ENCODE results near the gene IPO5. TPM values are rescaled to one million over a fixed set of nuclear protein-coding genes. Genes with fewer than 3 reads are reported as not detected.

IPO5 gene
- total RNA-seq, 1 donor from 2014 or later = 113 TPM

DNA sequence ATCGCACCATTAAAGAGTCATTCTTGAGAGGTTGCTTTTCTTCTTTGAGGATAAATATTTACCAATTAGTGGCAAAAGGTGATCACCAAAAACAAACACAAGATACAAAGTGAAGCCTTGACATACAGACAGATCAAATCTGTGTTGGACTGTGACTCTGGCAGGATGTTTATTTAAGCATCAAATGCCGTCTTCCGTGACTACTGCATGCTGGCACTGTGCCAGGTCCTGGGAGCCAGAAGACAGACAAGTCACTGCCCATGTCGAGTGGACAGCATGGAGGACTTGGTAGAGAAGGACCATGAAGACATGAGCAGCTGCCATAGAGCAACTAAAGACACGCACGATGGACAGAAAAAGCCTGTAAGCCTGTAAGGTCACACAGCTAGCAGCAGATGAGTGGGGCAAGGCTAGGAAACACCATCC lies 96.6 kb downstream of the IPO5 start:
- intact Hi-C loops (cut with micrococcal nuclease) = no loop called here
- Histone ChIP-seq H3K27me3 (ENCODE audit: low read depth) (peaks cover 14% of the 10 kb centered on the region), H3K4me1 (no peaks in the 10 kb centered on the region), H3K36me3 (no peaks in the 10 kb centered on the region), H3K9me3 (replicated peaks) (peaks cover 6% of the 10 kb centered on the region), H3K27ac (replicated peaks) (no peak overlapping the region), H3K4me3 (no peak overlapping the region)
- DNase-seq = no peak
- TF ChIP-seq, protein P1, sequence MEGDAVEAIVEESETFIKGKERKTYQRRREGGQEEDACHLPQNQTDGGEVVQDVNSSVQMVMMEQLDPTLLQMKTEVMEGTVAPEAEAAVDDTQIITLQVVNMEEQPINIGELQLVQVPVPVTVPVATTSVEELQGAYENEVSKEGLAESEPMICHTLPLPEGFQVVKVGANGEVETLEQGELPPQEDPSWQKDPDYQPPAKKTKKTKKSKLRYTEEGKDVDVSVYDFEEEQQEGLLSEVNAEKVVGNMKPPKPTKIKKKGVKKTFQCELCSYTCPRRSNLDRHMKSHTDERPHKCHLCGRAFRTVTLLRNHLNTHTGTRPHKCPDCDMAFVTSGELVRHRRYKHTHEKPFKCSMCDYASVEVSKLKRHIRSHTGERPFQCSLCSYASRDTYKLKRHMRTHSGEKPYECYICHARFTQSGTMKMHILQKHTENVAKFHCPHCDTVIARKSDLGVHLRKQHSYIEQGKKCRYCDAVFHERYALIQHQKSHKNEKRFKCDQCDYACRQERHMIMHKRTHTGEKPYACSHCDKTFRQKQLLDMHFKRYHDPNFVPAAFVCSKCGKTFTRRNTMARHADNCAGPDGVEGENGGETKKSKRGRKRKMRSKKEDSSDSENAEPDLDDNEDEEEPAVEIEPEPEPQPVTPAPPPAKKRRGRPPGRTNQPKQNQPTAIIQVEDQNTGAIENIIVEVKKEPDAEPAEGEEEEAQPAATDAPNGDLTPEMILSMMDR (IDR thresholded peaks at IDR 0.05; ENCODE audit: borderline replicate concordance) = no peak

DNA sequence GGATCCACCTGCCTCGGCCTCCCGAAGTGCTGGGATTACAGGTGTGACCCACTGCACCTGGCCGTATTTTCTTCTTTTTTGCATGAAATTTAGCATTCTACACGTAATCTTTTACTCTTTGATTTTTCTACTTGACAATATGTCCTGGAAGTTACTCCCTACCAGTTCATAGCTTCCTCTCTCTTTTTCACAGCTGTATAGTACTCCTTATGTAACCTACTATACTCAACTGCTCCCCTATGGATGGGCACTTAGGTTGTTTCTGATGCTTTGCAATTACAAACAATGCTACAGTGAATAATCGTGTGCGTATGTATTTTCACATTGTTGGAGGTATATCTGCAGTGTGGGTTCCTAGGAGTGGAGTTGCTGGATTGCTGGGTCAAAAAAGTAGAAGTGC lies 98.9 kb downstream of the IPO5 start:
- TF ChIP-seq, protein P1 (IDR thresholded peaks at IDR 0.05; ENCODE audit: borderline replicate concordance) = no peak
- H3K27me3 ChIP-seq (ENCODE audit: low read depth) = peaks cover 20% of the 10 kb centered on the region
- H3K4me1 ChIP-seq = no peaks in the 10 kb centered on the region
- no peaks in the 10 kb centered on the region for H3K36me3 ChIP-seq
- H3K27ac ChIP-seq (replicated peaks) = no peak overlapping the region
- intact Hi-C loops (cut with micrococcal nuclease) = no loop called here
- DNase-seq = no peak
- no peak overlapping the region for H3K4me3 ChIP-seq
- peaks cover 6% of the 10 kb centered on the region for H3K9me3 ChIP-seq (replicated peaks)

DNA sequence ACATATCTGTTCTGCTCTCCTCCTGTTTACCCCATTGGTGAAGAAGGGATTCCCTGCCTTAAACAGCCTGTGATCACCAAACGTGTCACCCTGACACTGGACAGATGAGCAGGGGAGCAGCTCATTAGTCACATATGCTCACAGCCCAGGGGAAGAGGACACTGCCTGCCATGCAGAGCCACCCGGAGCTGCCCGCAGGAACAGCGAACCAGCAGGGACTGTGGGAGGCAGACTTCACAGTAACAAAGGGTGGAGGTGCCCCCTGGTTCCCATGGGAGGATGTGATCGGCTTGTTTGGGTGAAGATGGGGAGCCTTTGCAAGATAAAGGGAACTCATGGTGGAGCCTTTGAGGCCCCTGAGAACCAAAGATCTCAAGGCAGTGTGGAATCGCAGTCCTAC lies 100.8 kb downstream of the IPO5 start:
- intact Hi-C loops (cut with micrococcal nuclease) = no loop called here
- Histone ChIP-seq H3K4me1 (no peaks in the 10 kb centered on the region), H3K4me3 (no peak overlapping the region), H3K9me3 (replicated peaks) (peaks cover 6% of the 10 kb centered on the region), H3K27ac (replicated peaks) (no peak overlapping the region), H3K36me3 (no peaks in the 10 kb centered on the region), H3K27me3 (ENCODE audit: low read depth) (peaks cover 20% of the 10 kb centered on the region)
- no peak for DNase-seq
- TF ChIP-seq, protein P1 (IDR thresholded peaks at IDR 0.05; ENCODE audit: borderline replicate concordance) = no peak

DNA sequence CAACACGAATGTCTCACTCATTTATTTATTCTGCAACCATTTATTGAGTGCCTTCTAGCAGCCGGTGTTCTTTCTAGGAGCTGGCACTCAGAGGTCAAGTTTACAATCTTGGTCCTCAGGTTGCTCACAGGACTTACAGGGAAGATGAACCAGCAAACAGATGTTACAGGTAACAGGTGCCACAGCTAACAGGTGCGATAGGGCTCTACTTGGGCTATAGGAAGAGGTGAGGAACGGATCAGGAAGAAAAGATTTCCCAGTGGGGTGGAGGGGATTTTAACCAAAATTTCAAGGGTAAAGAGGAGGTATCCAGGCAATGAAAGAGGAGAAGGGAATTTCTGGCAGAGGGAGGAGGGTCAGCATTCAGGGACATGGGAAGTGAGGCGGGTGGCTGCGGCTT lies 102.1 kb downstream of the IPO5 start:
- H3K27ac ChIP-seq (replicated peaks) = no peak overlapping the region
- intact Hi-C loops (cut with micrococcal nuclease) = no loop called here
- DNase-seq = no peak
- no peak overlapping the region for H3K4me3 ChIP-seq
- H3K36me3 ChIP-seq = no peaks in the 10 kb centered on the region
- TF ChIP-seq, protein P1 (IDR thresholded peaks at IDR 0.05; ENCODE audit: borderline replicate concordance) = no peak
- H3K4me1 ChIP-seq = no peaks in the 10 kb centered on the region
- H3K27me3 ChIP-seq (ENCODE audit: low read depth) = peaks cover 14% of the 10 kb centered on the region
- H3K9me3 ChIP-seq (replicated peaks) = peaks cover 6% of the 10 kb centered on the region

DNA sequence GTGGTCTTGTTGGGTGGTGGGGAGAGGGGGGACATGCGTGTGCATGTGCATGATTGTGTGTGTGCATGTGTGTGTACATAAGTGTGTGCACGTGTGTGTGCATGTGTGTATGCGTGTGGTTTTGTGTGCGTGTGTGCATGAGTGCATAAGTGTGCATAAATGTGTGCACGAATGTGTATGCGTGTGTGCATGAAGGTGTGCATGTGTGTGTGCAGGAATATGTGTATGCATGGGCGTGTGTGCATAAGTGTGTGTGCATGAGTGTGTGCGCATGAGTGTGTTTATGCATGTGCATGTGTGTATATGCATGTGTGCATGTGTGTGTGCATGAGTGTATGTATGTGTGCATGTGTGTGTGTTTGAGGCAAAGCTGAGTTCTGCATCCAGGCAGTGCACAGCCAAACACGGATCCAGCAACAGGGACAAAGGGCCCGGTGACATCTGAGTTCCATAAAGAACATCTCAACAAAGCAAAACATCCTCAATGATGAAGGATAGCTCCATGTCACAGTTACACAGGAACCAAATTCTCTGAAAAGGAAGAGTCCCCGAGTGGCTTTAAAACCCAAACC lies 103.5 kb downstream of the IPO5 start:
- peaks cover 6% of the 10 kb centered on the region for H3K9me3 ChIP-seq (replicated peaks)
- DNase-seq = no peak
- no peak overlapping the region for H3K27ac ChIP-seq (replicated peaks)
- H3K4me3 ChIP-seq = no peak overlapping the region
- H3K36me3 ChIP-seq = no peaks in the 10 kb centered on the region
- H3K27me3 ChIP-seq (ENCODE audit: low read depth) = peaks cover 13% of the 10 kb centered on the region
- TF ChIP-seq, protein P1 (IDR thresholded peaks at IDR 0.05; ENCODE audit: borderline replicate concordance) = no peak
- H3K4me1 ChIP-seq = no peaks in the 10 kb centered on the region
- intact Hi-C loops (cut with micrococcal nuclease) = no loop called here

All from left ventricle myocardium inferior (tissue), 1 donor.